GM10266 (cell line): ENCODE data around the gene DRD1.

Experiments used
- DNase-seq: peaks from one replicate; pipeline ENCODE4 v3.0.0; 2012; ENCODE audit errors: extremely low spot score
- CTCF ChIP-seq: IDR thresholded peaks from 2 replicates; pipeline ENCODE4 v1.5.1; 2012; ENCODE audit warnings: mild to moderate bottlenecking, low read depth; ENCODE audit not compliant: control insufficient read depth, insufficient read depth; ENCODE audit errors: missing control alignments

Gene DRD1

GRCh38 chr5:175485631-175486030 lies 41.6 kb upstream of the DRD1 start:
- no peak for DNase-seq
- TF ChIP-seq CTCF, result no peak

- TF ChIP-seq CTCF, result no peak
Measured at GRCh38 chr5:175484829-175485228, 40.8 kb upstream of the DRD1 start.

GRCh38 chr5:175484322-175484721 lies 40.3 kb upstream of the DRD1 start:
- DNase-seq, result no peak
- TF ChIP-seq CTCF, result no peak

More at GRCh38 chr5:175484829-175485228, 40.8 kb upstream of the DRD1 start:
- no peak for DNase-seq

GRCh38 chr5:175483337-175483736 lies 39.4 kb upstream of the DRD1 start:
- no peak for DNase-seq
- no peak for TF ChIP-seq CTCF

- no peak for TF ChIP-seq CTCF
- DNase-seq, result no peak
Measured at GRCh38 chr5:175479125-175479881, 35.3 kb upstream of the DRD1 start.

- DNase-seq, result peak; percentile 96
- no peak for TF ChIP-seq CTCF
Measured at GRCh38 chr5:175478384-175479124, 34.6 kb upstream of the DRD1 start, which contains the start of gene SFXN1. Gene SFXN1, plus strand, starts transcription at chr5:175478560. Its CDS starts 13,544 bp downstream, at chr5:175492104.

GRCh38 chr5:175478008-175478383 lies 34.0 kb upstream of the DRD1 start:
- DNase-seq, result no peak
- no peak for TF ChIP-seq CTCF
